MV-4-11 (cell line): ENCODE results near the gene NFATC3.

Source experiments
- DNase-seq: peaks from one replicate; lab custom pipeline; 2025; lab: John Stamatoyannopoulos, UW

NFATC3 gene

DNA sequence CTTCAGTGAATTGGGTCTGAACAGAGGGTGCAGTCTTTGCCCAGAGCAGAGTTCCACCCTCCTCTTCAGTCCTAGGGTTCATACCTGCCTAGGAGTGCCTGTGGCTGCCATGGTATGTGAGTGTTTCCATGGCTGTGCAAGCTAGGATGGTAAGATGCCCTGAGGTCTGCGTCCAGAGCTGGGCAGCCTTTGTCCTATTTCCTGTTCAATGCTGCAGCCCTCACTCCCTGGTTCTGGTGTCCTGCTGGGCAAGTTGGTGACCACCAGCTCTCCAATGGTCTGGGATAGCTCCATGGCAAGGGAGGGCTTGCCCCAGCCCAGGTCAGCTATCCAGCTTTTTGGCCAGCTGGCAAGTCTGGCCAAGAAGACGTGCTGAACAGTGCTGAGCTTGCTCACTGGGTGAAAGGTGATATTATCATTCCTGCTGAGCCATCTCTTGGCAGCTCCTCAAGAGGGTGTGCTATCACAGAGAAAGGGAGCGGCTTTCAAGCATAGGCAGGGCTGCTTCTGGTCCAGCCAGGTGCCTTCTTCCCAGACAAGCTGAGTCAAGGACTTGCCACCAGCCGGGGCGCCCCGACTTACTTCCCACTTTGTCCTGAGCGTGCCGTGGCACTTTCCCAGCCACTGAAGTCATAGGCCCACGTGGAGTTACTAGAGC lies 13.0 kb upstream of the NFATC3 start:
- no peak for DNase-seq

DNA sequence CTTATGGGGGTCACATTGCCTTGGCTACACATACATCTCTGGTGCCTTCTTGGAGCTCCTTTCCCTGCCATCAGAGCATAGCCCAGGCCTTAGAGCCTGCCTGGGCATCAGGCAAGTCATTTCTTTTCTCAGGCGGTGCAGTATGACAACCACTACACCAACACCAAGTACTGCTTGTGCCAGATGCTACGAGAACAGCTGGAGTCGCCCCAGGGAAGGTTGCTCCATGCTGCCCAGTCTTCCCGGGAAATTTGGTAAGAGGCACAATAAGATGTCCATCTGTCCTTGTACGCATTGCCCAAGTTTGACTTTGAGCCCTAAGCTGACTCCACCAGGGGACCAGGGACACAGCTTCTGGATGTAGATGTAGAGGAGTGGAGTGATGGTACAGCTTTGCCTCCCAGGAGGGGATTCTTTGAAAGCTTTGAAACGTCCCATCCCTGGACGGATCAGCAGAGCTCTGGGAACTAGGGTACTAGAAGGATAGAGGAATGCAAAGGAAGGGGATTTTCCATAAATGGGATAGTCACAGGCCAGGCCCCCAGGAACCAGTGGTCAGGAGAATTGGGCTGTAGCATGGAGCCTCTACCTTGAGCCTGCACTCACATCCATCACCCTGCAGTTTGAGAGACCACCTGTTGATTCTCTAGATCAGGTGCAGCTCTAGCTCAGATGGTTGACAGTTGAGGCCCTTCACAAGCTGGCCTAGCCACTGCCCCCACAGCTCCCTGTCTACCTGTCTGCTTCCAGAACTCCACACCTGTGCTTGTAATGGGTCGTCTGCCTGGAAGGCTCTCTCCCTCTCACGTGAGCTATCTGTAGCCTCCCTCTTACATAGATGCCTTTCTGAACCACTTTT lies 11.0 kb upstream of the NFATC3 start:
- DNase-seq: no peak

DNA sequence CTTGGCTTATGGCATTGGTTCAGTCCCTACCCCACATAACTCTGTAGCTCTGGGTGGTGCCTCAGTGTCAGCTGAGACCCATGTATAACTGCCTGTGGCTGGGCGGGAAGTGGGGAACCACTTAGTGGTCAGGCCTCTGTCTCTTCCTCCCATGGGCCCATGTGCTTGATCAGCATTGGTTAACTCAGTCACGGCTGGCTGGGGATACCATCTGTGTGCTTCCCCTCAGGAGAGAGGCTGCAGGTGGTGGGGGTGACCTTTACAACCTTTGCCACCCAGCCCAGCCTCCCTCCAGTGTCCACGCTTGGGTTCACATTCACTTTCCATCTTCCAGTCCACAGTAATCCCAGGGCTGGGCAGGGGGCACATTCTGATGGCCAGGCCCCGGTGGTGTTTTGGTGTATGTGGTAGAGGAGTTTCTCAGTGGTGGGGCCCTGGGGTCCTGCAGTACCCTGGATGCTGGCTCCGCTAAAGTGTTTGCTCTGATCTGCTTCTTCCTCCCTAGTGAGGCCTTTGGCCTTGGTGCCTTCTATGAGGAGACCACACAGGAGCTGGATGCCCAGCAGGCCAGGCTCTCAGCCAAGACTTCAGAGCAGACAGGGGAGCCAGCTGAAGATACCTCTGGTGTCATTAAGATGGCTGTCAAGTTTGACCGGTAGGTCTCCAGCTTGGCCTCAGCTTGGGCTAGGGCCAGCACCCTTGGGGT lies 10.2 kb upstream of the NFATC3 start:
- DNase-seq: peak; percentile 96

DNA sequence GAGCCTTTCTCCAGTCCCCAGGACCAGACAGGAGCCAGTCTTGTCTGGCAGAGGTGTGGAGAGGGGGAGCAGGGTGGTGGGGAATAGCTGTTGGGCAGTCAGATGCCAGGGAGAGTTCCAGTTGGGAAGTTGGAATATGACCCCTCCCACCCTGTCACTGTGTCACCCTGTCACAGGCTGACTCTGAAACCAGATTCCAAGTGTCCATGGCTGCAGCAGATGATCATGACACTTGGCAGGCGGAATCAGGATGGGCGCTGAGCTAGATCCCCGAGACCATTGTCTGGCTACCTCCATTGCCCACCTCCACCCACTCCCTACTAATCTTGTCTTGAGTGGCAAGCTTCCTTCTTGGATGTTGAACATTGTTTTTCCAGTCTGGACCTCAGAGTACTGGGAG lies 9.2 kb upstream of the NFATC3 start:
- no peak for DNase-seq

DNA sequence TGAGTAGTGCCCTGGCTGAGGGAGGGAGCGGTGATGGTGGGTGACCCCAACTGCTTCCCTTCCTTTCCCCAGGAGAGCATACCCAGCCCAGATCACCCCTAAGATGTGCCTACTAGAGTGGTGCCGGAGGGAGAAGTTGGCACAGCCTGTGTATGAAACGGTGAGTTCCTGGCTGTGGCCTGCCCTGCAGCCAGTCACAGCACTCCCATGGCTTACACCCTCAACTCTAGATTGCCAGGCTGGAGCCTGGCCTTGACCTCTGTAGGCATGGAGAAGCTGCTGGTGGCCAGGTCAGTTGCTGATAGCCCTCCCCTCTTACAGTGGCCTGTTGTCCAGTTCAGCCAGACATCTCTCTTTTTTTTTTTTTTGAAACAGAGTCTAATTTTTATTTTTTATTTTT lies 8.6 kb upstream of the NFATC3 start:
- no peak for DNase-seq

DNA sequence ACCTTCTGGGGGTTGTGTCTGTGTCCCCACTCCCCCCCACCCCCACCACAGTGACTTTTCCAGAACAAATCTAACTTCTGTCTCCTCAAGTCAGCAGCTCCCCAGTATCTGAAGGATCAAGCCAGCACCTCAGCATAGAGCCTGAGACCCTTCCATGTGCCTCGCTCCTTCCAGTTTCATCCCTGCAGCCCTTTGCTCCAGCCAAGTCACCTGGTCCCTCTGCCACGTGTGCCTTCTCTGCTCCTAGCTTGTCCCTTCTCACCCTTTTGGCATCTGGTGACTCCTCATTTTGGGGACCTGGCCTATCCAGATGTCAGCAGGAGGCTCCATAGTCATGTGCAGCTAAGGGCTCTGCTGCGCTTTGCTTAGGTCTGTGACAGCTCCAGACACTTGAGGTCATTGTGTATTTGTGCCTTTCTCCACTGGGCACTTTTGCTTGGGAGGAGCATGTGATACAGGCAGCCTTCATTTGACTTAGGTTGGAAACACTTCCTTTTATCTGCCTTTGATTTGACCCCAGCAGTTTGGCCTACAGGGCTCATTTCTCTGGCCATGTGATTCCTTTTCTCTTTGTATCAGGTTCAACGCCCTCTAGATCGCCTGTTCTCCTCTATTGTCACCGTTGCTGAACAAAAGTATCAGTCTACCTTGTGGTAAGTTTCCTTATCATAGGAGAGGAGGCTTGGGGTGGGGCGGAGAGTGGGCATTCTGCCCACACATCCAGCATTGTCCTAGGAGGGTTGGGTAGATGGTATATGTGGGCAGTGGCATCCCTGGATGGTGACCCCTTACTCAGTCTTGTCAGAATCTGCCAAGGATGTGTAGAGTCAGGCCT lies 7.1 kb upstream of the NFATC3 start:
- no peak for DNase-seq

DNA sequence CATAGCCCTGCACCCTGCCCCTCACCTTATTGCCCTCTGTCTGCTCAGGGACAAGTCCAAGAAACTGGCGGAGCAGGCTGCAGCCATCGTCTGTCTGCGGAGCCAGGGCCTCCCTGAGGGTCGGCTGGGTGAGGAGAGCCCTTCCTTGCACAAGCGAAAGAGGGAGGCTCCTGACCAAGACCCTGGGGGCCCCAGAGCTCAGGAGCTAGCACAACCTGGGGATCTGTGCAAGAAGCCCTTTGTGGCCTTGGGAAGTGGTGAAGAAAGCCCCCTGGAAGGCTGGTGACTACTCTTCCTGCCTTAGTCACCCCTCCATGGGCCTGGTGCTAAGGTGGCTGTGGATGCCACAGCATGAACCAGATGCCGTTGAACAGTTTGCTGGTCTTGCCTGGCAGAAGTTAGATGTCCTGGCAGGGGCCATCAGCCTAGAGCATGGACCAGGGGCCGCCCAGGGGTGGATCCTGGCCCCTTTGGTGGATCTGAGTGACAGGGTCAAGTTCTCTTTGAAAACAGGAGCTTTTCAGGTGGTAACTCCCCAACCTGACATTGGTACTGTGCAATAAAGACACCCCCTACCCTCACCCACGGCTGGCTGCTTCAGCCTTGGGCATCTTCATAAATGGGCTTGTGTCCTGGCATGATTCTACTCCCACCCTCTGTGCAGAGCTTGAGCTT lies 6.3 kb upstream of the NFATC3 start:
- no peak for DNase-seq

DNA sequence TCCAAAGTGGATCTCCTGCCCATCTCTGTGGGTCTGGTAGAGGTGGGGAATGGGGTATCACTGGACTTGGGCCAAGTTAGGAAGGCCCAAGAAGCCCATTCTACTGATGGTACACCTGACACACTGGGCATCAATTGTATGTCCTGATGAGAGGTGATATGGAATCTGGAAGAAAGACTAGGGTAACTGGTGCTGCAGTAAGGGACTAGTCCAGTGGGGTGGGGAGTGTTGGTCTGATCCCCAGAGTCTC lies 5.9 kb upstream of the NFATC3 start:
- DNase-seq: no peak

DNA sequence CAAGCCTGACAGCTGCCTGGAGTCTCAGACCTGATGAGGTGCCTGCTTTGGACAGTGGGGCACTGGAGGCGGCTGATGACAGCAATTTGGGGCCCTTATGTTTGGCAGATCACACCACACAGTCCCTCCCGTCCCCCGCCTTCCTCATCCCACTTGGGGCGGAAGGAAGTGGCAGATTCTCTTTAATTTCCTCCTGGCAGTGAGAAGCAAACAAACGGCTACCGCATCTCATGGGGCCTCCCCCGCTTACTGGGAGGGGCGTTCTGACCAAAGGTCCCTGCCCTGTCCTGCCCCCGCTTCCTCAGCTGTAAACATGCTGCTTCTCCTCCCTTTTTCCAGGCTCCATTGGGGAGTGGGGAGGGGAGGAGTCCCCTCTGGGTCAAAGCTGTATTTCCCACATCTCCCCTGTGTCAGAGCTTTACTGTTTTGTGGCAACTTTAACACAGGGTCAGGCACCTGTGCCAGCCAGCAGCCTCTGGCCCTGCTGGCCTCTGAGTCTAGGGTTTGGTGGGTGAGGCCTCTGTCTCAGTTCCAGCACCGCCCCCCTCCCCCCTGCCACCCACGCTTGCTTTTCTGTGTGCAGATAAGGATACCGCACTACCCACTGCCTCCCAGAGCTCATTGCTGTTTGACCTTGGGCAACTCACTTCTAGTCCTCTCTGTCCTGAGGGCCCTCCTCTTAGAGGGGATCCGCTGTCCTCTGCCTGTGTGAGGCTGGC lies 5.4 kb upstream of the NFATC3 start:
- peak; percentile 96 for DNase-seq

DNA sequence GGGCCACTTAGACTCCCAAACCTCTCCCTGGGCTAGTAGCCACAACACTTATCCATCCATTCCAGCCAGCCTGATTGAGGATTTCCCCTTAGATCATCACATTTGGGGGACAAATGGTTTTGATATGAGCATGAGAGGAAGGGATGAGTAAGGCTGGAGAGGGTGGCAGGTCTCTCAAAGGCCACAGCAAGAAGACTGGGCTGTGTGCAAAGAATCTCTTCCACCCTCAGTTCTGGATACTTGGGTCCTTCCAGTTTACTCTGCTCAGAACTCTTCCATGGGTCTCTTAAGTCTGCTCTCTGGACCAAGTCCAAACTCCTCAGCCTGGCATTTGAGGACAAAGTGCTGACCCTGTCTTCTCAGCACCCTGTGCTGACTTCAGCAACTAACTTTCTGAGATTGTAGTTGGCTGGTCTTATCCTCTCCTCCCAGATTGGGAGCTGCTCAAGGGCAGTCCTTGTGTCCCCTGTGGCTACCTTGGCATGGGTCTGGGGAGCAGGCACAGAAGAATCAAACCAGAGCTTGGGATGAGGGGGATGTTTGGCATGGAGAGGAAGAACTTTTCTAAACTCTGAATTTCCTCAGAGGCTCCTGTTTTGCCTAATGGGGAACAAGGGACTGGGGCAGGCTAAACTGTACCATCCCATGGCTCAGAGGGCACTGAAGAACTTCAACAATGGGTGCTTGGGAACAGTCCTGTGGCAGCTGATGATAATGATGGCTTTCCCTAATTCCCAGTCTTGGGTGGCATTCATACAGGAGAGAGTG lies 3.1 kb upstream of the NFATC3 start:
- no peak for DNase-seq

DNA sequence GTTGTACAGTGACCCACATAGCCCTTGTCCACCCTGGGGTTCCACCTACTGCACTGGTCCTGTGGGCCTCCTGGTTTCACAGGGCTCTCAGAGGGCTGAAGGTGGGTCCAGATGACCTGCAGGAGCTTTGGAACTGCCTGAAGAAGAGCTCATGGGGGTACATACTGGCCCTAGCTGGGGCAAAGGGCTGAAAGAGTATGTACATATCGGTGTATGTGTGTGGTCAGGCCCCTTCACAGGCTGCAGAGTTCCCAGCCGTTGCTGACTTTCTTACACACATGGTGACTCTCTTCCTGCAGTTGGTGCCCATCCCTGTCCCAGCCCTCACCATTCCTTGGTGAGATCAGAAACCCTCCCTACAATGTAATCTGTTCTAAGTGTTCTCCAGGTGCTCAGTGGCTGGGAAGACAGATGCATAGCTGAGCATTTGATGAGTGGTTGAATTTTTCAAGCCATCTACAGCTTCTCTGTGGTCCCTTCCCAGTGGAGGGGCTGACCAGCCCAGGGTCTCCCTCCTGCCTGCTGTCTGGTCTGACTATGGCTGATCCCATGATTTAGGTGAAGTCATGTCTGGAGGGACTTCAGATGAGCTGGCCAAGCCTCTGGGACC lies 2.4 kb upstream of the NFATC3 start:
- DNase-seq: no peak

DNA sequence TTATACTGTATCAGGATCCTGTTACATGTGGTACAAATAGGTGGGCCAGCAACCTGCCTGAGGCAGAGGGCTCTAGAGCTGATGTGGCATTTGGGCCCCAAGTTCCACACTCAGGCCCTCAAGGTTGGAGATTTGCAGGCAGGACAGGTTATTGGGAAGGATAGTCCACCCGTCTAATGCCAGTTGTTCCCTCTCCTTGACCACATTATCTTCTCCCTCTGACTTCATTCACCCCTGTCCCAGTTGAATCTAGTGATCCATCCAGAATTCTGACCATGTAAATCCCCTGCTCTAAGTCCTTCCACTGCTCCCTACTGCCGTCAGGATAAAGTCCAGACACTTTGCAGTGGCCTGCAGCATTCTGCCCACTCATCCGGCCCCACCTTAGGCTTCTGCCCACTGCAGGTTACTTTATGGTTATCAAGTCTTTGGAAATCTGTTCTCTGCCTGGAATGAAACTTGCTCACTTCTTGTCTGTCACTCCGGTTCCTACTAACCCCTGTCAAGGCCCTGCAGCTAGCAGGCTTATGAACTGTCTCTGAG lies 1.9 kb upstream of the NFATC3 start:
- DNase-seq: no peak

DNA sequence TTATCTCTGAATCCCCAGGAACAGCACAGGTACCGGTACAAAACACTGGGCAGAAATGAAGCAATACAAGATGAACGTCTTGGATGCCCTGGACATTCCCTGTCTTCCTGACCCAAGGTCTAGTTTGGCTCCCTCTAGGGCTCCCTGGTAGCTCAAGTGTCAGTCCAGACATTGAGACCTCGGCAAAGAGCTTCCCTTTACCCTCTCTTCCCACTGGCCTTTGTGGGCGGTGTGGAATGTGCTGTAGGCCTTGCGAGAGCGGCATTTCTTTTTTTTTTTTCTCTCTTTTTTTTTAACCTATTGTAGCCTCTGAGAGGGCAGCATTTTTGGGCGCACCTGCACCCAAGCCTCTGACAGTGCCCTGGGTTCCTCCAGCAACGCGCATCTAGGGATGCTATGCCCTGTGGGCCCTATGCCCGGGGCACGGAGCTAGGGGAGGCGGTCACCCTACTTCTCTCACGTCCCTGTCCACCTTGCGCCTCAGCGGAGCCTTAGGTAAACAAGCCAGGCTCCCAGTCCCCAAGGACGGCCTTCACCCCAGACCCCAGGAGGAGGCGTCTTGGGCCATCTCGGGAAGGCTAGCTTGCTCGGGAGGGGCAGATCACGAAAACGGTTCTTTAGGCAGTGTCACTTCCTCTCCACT lies 1.2 kb upstream of the NFATC3 start:
- peak; percentile 65 for DNase-seq

DNA sequence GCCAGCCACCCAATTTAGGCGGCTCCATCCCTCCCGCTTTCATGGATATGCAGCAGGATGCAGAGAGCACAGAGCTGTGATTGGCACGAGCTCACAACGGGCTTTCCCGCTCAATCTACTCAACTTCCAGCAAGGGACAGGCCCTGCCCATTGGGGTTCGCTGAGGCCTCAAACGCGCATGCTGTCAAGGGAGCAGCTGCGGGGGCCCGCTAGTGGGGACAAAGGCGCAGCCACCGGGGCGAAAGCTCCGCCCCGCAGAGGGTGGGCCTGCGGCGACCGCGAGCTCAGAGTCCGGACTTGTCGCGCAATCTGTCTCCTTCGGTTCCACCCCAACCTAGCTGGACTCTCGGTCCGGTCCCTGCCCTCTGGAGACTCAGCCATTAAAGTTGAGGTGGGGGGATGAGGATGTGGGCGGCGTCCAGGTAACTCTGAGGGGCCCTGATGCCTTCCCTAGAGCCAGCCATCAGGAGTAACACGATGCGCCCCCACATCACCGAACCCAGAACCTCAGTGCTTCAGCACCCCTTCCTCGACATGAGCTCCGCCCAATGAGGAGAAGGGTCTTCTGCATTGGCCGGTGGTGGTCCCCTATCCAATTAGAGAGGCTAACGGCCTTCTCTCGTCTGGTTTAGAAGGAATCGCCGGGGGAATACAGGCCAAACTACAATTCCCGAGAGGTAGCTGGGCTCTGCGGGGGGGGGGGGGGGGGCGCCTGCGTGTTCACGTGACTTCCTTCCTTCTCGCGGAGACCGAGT lies 489 bp upstream of the NFATC3 start:
- peak; percentile 94 for DNase-seq

DNA sequence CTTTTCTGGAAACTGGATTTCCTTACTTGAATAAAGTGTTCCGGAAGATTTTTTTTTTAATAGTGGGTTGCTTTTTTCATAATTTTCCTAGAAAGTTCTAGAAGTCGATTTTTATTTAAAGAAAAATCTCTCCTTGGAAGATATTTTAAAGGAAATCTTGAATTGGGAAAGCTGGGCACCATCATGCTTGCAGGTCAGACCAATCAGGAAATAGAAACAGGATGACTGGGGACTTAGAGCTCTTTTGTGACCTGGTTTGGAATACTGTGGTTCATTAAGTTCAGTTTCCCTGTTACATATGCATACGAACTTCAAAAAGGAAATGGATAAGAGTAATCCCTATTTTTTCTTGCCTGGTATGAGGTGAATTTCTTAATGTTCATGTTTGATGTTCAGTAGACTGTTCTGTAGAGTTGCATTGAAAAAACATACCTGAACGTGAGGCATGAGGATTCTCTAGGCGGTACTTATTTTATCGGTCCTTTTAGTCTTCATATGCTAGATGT lies 1.2 kb downstream of the NFATC3 start:
- no peak for DNase-seq

DNA sequence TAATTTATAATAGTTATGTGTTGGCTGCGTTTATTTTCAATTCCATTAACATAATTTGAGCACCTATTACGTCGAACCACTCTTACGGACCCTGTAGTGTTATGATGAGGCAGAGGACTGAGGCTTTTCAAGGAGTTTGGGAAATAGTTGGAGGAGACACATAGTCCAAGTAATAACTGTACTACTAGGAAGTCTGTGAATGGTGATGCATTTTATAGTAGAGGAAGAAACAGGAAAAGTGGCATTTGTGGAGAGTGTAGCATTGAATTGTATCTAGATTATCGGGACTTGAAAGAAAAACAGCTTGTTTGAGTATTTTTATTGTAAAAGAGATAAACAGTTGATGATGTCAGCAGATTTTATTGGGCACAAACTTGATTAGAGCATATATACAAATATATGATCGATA lies 1.7 kb downstream of the NFATC3 start:
- DNase-seq: no peak

DNA sequence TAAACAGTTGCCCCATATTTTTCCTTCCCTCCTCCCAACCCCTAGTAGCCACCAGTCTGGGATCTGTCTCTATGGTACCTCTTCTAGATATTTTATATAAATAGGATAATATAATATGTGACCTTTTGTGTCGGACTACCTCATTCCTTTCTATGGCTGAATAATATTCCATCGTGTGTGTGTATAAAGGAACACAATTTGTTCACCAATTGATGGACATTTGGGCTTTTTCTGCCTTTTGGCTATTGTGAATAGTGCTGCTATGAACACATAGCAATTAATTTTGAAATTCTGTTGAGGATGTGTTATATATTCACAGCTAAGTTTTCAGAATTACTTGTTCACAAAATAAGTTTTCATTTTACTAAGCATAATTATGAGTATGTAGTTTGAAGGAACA lies 2.5 kb downstream of the NFATC3 start:
- no peak for DNase-seq
